ENCODE measurements around the gene EPHB1.

Gene EPHB1

DNA sequence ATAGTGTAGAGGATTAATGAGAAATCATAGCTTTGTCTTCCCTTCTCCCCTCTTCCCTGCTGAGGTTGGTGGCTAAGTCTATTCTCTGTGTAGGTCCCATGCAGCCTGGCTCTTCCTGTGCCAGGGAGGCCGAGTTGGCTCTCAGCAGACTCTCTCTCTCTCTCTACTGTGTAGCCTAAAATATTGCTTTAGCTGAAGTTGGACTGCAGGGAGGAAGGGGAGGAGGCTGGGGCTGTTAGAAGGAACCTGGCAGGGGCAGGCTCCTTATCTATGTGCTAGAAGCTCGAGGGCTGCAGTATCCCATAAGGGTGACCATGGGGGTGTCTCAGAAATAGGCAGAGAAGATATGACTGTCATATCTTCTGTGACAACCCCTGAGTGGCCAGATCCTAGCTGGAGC is 160.8 kb downstream of the EPHB1 start:
- Histone ChIP-seq H3K4me3 (replicated peaks; ENCODE audit: insufficient read depth, low read length) (no peak overlapping the region), H3K27ac (replicated peaks) (no peak overlapping the region), H3K27me3 (ENCODE audit: insufficient read depth, poor library complexity, severe bottlenecking) (no peaks in the 10 kb centered on the region)
- TF ChIP-seq REST (IDR thresholded peaks at IDR 0.05; ENCODE audit: insufficient replicate concordance, low read depth) (no peak), SPI1 (IDR thresholded peaks at IDR 0.05; ENCODE audit: borderline replicate concordance, low read depth) (no peak), GABPA (IDR thresholded peaks at IDR 0.05; ENCODE audit: low read depth) (no peak), POLR2AphosphoS5 (IDR thresholded peaks at IDR 0.05; ENCODE audit: low read depth) (no peak)
- DNase-seq (ENCODE audit: low read depth in 1 of 2, low spot score in 1 of 2), result no peak

GRCh38 chr3:134956395-134956794 is 161.3 kb downstream of the EPHB1 start:
- no peak for DNase-seq (ENCODE audit: low read depth in 1 of 2, low spot score in 1 of 2)
- no peaks in the 10 kb centered on the region for H3K27me3 ChIP-seq (ENCODE audit: insufficient read depth, poor library complexity, severe bottlenecking)
- H3K27ac ChIP-seq (replicated peaks), result no peak overlapping the region
- H3K4me3 ChIP-seq (replicated peaks; ENCODE audit: insufficient read depth, low read length), result no peak overlapping the region
- no peak for TF ChIP-seq REST (IDR thresholded peaks at IDR 0.05; ENCODE audit: insufficient replicate concordance, low read depth)
- no peak for TF ChIP-seq CTCF (IDR thresholded peaks at IDR 0.05; ENCODE audit: insufficient read depth, low read length)
- no peak for TF ChIP-seq POLR2AphosphoS5 (IDR thresholded peaks at IDR 0.05; ENCODE audit: low read depth)
- TF ChIP-seq SPI1 (IDR thresholded peaks at IDR 0.05; ENCODE audit: borderline replicate concordance, low read depth), result no peak
- TF ChIP-seq GABPA (IDR thresholded peaks at IDR 0.05; ENCODE audit: low read depth), result no peak

- Histone ChIP-seq H3K27ac (replicated peaks) (no peak overlapping the region), H3K27me3 (ENCODE audit: insufficient read depth, poor library complexity, severe bottlenecking) (no peaks in the 10 kb centered on the region), H3K4me3 (replicated peaks; ENCODE audit: insufficient read depth, low read length) (no peak overlapping the region)
- DNase-seq (ENCODE audit: low read depth in 1 of 2, low spot score in 1 of 2), result no peak
- TF ChIP-seq GABPA (IDR thresholded peaks at IDR 0.05; ENCODE audit: low read depth), result no peak
Measured at GRCh38 chr3:134956844-134957243, 161.8 kb downstream of the EPHB1 start.

- H3K27me3 ChIP-seq (ENCODE audit: insufficient read depth, poor library complexity, severe bottlenecking), result no peaks in the 10 kb centered on the region
- no peak overlapping the region for H3K27ac ChIP-seq (replicated peaks)
- no peak overlapping the region for H3K4me3 ChIP-seq (replicated peaks; ENCODE audit: insufficient read depth, low read length)
- no peak for DNase-seq (ENCODE audit: low read depth in 1 of 2, low spot score in 1 of 2)
- TF ChIP-seq SPI1 (IDR thresholded peaks at IDR 0.05; ENCODE audit: borderline replicate concordance, low read depth), result no peak
Measured at GRCh38 chr3:134959516-134959915, 164.5 kb downstream of the EPHB1 start.

DNA sequence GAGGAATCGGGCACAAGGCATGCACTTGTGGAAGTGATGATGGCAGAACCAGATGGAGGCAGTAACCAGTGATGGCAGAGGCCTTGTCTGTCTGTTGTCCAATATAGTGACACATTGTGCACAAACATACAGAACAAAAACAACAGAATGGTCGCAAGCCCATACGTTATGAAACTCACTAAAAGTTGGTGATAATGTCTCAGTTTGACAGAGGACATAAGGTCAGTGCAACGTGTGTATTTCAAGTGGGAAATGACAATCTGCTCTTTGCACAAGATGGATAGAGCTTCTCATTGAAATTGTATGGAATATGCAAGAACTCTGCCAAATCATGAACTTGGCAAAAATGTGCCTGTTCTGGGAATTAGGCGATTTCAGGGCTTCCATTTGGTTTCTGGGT is 169.2 kb downstream of the EPHB1 start:
- H3K4me3 ChIP-seq (replicated peaks; ENCODE audit: insufficient read depth, low read length), result no peak overlapping the region
- DNase-seq (ENCODE audit: low read depth in 1 of 2, low spot score in 1 of 2), result no peak
- no peak overlapping the region for H3K27ac ChIP-seq (replicated peaks)
- H3K27me3 ChIP-seq (ENCODE audit: insufficient read depth, poor library complexity, severe bottlenecking), result peaks cover 2% of the 10 kb centered on the region
- no peak for TF ChIP-seq POLR2AphosphoS5 (IDR thresholded peaks at IDR 0.05; ENCODE audit: low read depth)
- TF ChIP-seq GABPA (IDR thresholded peaks at IDR 0.05; ENCODE audit: low read depth), result no peak
- TF ChIP-seq CTCF (IDR thresholded peaks at IDR 0.05; ENCODE audit: insufficient read depth, low read length), result no peak
- no peak for TF ChIP-seq REST (IDR thresholded peaks at IDR 0.05; ENCODE audit: insufficient replicate concordance, low read depth)
- TF ChIP-seq SPI1 (IDR thresholded peaks at IDR 0.05; ENCODE audit: borderline replicate concordance, low read depth), result no peak
